ENCODE measurements around the gene MEGF9.
"Not testable (repeated sequence)": the region's sequence is repeated elsewhere in the genome, so short reads cannot be mapped to it uniquely, and the experiment has no call there.

Gene MEGF9

GRCh38 chr9:120714088-120714845 lies at the start of gene MEGF9:
Gene MEGF9, minus strand, starts transcription at chr9:120714470. Its CDS starts 112 bp downstream, at chr9:120714358.
- peaks cover under 1% of the 10 kb centered on the region for H3K36me3 ChIP-seq (ENCODE audit: control insufficient read depth, insufficient read depth, low read length, severe bottlenecking)
- DNase-seq (ENCODE audit: low read depth), result peak; percentile 99
- H3K4me3 ChIP-seq (ENCODE audit: low read length), result peak within 1 kb of the TSS; percentile 83
- peak within 1 kb of the TSS; percentile 91 for H3K9ac ChIP-seq (ENCODE audit: low read length)
- H3K27me3 ChIP-seq (replicated peaks; ENCODE audit: control insufficient read depth, insufficient read depth, low read length), result no peaks in the 10 kb centered on the region
- H3K9me3 ChIP-seq (ENCODE audit: control insufficient read depth, low read length), result no peaks in the 10 kb centered on the region
- H3K4me1 ChIP-seq (ENCODE audit: control insufficient read depth, insufficient read depth, low read length), result peaks cover 37% of the 10 kb centered on the region

DNA sequence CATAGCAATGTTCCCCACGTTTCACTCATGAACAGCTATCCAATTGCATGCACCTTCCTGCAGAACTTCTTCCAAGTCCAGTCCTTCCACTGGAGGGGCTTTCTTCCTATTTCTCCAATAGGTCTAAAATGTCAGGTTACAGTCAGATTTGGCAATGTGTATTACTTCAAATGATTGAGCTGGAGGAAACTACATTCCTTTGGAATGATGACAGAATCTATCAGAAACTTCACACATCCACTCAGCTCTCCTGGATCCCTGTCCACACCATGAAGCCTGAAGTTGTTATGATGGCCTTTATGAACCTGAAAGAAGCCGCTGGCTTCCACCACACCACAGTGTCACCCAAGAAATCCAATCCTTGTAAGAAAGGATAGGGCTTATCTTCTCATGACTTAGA lies 46.7 kb upstream of the MEGF9 start:
- no peaks in the 10 kb centered on the region for H3K27me3 ChIP-seq (replicated peaks; ENCODE audit: control insufficient read depth, insufficient read depth, low read length)
- no peaks in the 10 kb centered on the region for H3K9me3 ChIP-seq (ENCODE audit: control insufficient read depth, low read length)
- H3K36me3 ChIP-seq (ENCODE audit: control insufficient read depth, insufficient read depth, low read length, severe bottlenecking), result peaks cover 53% of the 10 kb centered on the region
- H3K4me1 ChIP-seq (ENCODE audit: control insufficient read depth, insufficient read depth, low read length), result peaks cover 3% of the 10 kb centered on the region
- DNase-seq (ENCODE audit: low read depth), result peak; percentile 21
- H3K9ac ChIP-seq (ENCODE audit: low read length), result no peak overlapping the region
- H3K4me3 ChIP-seq (ENCODE audit: low read length), result no peak overlapping the region

- Histone ChIP-seq H3K4me3 (ENCODE audit: low read length) (no peak overlapping the region), H3K9me3 (ENCODE audit: control insufficient read depth, low read length) (no peaks in the 10 kb centered on the region), H3K4me1 (ENCODE audit: control insufficient read depth, insufficient read depth, low read length) (peaks cover 3% of the 10 kb centered on the region), H3K9ac (ENCODE audit: low read length) (no peak overlapping the region), H3K27me3 (replicated peaks; ENCODE audit: control insufficient read depth, insufficient read depth, low read length) (no peaks in the 10 kb centered on the region), H3K36me3 (ENCODE audit: control insufficient read depth, insufficient read depth, low read length, severe bottlenecking) (peaks cover 43% of the 10 kb centered on the region)
- DNase-seq (ENCODE audit: low read depth), result no peak
These were observed 45.6 kb upstream of the MEGF9 start for GRCh38 chr9:120759755-120760400.

- H3K4me3 ChIP-seq (ENCODE audit: low read length), result no peak overlapping the region
- DNase-seq (ENCODE audit: low read depth), result no peak
- H3K27me3 ChIP-seq (replicated peaks; ENCODE audit: control insufficient read depth, insufficient read depth, low read length), result no peaks in the 10 kb centered on the region
- no peak overlapping the region for H3K9ac ChIP-seq (ENCODE audit: low read length)
- H3K9me3 ChIP-seq (ENCODE audit: control insufficient read depth, low read length), result no peaks in the 10 kb centered on the region
- H3K4me1 ChIP-seq (ENCODE audit: control insufficient read depth, insufficient read depth, low read length), result peaks cover 3% of the 10 kb centered on the region
- peaks cover 30% of the 10 kb centered on the region for H3K36me3 ChIP-seq (ENCODE audit: control insufficient read depth, insufficient read depth, low read length, severe bottlenecking)
These were observed 44.3 kb upstream of the MEGF9 start for GRCh38 chr9:120758544-120758943.

- Histone ChIP-seq H3K36me3 (ENCODE audit: control insufficient read depth, insufficient read depth, low read length, severe bottlenecking) (peaks cover 19% of the 10 kb centered on the region), H3K9ac (ENCODE audit: low read length) (no peak overlapping the region), H3K4me1 (ENCODE audit: control insufficient read depth, insufficient read depth, low read length) (peaks cover 3% of the 10 kb centered on the region), H3K9me3 (ENCODE audit: control insufficient read depth, low read length) (no peaks in the 10 kb centered on the region), H3K4me3 (ENCODE audit: low read length) (no peak overlapping the region), H3K27me3 (replicated peaks; ENCODE audit: control insufficient read depth, insufficient read depth, low read length) (no peaks in the 10 kb centered on the region)
- DNase-seq (ENCODE audit: low read depth), result no peak
These were observed 43.0 kb upstream of the MEGF9 start for GRCh38 chr9:120757026-120757913.

- Histone ChIP-seq H3K9ac (ENCODE audit: low read length) (no peak overlapping the region), H3K9me3 (ENCODE audit: control insufficient read depth, low read length) (no peaks in the 10 kb centered on the region), H3K4me1 (ENCODE audit: control insufficient read depth, insufficient read depth, low read length) (peaks cover 3% of the 10 kb centered on the region), H3K27me3 (replicated peaks; ENCODE audit: control insufficient read depth, insufficient read depth, low read length) (no peaks in the 10 kb centered on the region), H3K4me3 (ENCODE audit: low read length) (no peak overlapping the region), H3K36me3 (ENCODE audit: control insufficient read depth, insufficient read depth, low read length, severe bottlenecking) (peaks cover 11% of the 10 kb centered on the region)
- DNase-seq (ENCODE audit: low read depth), result peak; percentile 15
These were observed 42.3 kb upstream of the MEGF9 start for GRCh38 chr9:120756531-120756930.

DNA sequence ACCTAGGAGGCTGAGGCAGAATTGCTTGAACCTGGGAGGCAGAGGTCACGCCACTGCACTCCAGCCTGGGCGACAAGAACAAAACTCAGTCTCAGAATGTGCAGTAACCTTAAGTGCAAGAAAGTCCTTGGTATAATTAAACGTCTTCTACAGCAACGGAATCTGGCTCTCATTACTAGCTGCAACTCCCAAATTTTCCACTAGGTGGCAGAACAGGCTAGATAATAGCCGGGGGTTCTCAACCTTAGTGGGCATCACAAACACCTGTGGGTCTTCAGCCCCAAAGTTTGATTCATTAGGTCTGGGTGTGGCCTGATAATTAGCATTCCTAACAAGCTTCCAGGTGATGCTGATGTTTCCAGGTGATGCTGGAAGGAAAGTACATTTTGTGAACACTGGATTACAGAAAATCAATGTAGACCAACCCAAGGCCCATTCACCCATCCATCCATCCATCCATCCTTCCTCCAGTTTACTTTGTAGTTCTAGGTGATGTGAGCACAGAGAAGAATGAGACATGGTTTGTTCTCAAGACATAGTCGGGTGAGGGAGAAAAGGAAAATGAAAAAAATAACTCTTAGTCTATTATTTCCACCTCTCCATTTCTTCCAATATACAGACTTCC lies 41.7 kb upstream of the MEGF9 start:
- H3K4me1 ChIP-seq (ENCODE audit: control insufficient read depth, insufficient read depth, low read length), result peaks cover 3% of the 10 kb centered on the region
- H3K9ac ChIP-seq (ENCODE audit: low read length), result no peak overlapping the region
- H3K27me3 ChIP-seq (replicated peaks; ENCODE audit: control insufficient read depth, insufficient read depth, low read length), result no peaks in the 10 kb centered on the region
- no peak overlapping the region for H3K4me3 ChIP-seq (ENCODE audit: low read length)
- H3K36me3 ChIP-seq (ENCODE audit: control insufficient read depth, insufficient read depth, low read length, severe bottlenecking), result peaks cover 8% of the 10 kb centered on the region
- DNase-seq (ENCODE audit: low read depth), result peak; percentile 80
- H3K9me3 ChIP-seq (ENCODE audit: control insufficient read depth, low read length), result no peaks in the 10 kb centered on the region

GRCh38 chr9:120755044-120755443 lies 40.8 kb upstream of the MEGF9 start:
- DNase-seq (ENCODE audit: low read depth), result no peak
- Histone ChIP-seq H3K27me3 (replicated peaks; ENCODE audit: control insufficient read depth, insufficient read depth, low read length) (no peaks in the 10 kb centered on the region), H3K36me3 (ENCODE audit: control insufficient read depth, insufficient read depth, low read length, severe bottlenecking) (peaks cover 8% of the 10 kb centered on the region), H3K9ac (ENCODE audit: low read length) (no peak overlapping the region), H3K9me3 (ENCODE audit: control insufficient read depth, low read length) (no peaks in the 10 kb centered on the region), H3K4me1 (ENCODE audit: control insufficient read depth, insufficient read depth, low read length) (peaks cover 3% of the 10 kb centered on the region), H3K4me3 (ENCODE audit: low read length) (no peak overlapping the region)

- Histone ChIP-seq H3K27me3 (replicated peaks; ENCODE audit: control insufficient read depth, insufficient read depth, low read length) (no peaks in the 10 kb centered on the region), H3K4me3 (ENCODE audit: low read length) (no peak overlapping the region), H3K9me3 (ENCODE audit: control insufficient read depth, low read length) (no peaks in the 10 kb centered on the region), H3K4me1 (ENCODE audit: control insufficient read depth, insufficient read depth, low read length) (no peaks in the 10 kb centered on the region), H3K9ac (ENCODE audit: low read length) (no peak overlapping the region), H3K36me3 (ENCODE audit: control insufficient read depth, insufficient read depth, low read length, severe bottlenecking) (no peaks in the 10 kb centered on the region)
- DNase-seq (ENCODE audit: low read depth), result no peak
These were observed 36.2 kb upstream of the MEGF9 start for GRCh38 chr9:120750421-120750820.

DNA sequence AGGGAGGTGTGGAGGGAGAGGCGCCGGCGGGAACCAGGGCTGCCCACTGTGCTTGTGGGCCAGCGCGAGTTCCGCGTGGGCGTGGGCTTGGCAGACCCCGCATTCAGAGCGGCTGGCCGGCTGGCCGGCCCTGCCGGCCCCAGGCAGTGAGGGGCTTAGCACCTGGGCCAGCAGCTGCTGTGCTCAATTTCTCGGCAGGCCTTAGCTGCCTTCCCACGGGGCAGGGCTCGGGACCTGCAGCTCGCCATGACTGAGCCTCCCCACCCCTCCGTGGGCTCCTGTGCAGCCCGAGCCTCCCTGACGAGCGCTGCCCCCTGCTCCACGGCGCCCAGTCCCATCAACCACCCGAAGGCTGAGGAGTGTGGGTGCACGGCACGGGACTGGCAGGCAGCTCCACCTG lies 32.1 kb upstream of the MEGF9 start:
- DNase-seq (ENCODE audit: low read depth); H3K9ac ChIP-seq (ENCODE audit: low read length); H3K27me3 ChIP-seq (replicated peaks; ENCODE audit: control insufficient read depth, insufficient read depth, low read length); H3K9me3 ChIP-seq (ENCODE audit: control insufficient read depth, low read length); H3K4me1 ChIP-seq (ENCODE audit: control insufficient read depth, insufficient read depth, low read length); H3K4me3 ChIP-seq (ENCODE audit: low read length); H3K36me3 ChIP-seq (ENCODE audit: control insufficient read depth, insufficient read depth, low read length, severe bottlenecking): not testable (repeated sequence)

DNA sequence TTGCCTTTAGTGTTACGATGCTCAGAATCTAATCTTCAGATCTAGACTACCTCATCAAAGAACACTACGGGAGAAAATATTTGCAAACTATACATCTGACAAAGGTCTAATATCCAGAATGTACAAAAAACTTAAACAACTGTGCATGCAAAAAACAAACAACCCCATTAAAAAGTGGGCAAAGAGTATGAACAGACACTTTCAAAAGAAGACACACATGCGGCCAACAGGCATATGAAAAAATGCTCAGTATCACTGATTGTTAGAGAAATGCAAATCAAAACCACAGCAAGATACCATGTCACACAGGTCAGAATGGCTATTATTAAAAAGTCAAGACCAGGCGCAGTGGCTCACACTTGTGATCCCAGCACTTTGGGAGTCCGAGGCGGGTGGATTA lies 31.0 kb upstream of the MEGF9 start:
- no peaks in the 10 kb centered on the region for H3K36me3 ChIP-seq (ENCODE audit: control insufficient read depth, insufficient read depth, low read length, severe bottlenecking)
- H3K9ac ChIP-seq (ENCODE audit: low read length), result no peak overlapping the region
- H3K4me3 ChIP-seq (ENCODE audit: low read length), result no peak overlapping the region
- no peaks in the 10 kb centered on the region for H3K4me1 ChIP-seq (ENCODE audit: control insufficient read depth, insufficient read depth, low read length)
- no peaks in the 10 kb centered on the region for H3K27me3 ChIP-seq (replicated peaks; ENCODE audit: control insufficient read depth, insufficient read depth, low read length)
- H3K9me3 ChIP-seq (ENCODE audit: control insufficient read depth, low read length), result no peaks in the 10 kb centered on the region
- no peak for DNase-seq (ENCODE audit: low read depth)
